GM19397 (cell line): ENCODE data around the gene ADARB1.

ENCODE experiments used
- ATAC-seq: cut with Tn5 transposase; IDR thresholded peaks from one replicate; pipeline ENCODE4 v1.9.1; 2021; ENCODE audit warnings: mild to moderate bottlenecking, moderate library complexity; ENCODE audit not compliant: unreplicated experiment

The ADARB1 gene

DNA sequence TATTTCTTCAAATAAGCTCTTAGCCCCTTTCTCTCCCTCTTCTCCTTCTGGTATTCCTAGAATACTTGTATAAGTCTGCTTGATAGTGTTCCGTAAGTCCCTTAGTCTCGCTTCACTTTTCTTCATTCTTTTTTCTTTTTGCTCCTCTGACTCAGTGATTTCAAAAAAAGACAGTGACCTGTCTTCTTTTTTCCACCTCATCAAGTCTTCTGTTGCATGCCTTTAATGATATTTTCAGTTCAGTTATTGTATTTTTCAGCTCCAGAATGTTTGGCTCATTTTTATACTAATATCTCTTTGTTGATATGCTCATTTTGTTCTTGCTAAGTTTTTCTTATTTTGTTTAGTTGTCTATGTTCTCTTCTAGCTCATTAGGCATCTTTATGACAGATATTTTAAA, 115.6 kb downstream of the ADARB1 start:
- ATAC-seq = no peak

DNA sequence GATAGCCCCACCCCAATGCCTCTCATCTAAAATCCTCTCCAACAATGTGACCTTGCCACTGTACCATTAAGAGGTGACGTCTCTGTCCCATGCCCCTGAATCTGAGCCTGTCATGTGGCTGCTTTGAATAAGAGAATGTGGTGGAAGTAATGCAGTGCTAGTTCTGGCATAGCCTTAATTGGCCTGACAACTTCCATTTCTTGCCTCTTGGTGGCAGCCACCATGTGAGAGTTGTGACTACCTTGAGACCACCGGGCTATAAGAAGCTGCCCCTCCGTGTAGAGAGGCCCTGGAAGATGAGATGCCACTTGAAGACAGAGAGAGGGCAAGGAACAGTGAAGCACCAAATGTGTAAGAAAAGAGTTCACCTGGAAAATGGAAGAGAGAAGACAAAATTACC, 118.0 kb downstream of the ADARB1 start:
- no peak for ATAC-seq

DNA sequence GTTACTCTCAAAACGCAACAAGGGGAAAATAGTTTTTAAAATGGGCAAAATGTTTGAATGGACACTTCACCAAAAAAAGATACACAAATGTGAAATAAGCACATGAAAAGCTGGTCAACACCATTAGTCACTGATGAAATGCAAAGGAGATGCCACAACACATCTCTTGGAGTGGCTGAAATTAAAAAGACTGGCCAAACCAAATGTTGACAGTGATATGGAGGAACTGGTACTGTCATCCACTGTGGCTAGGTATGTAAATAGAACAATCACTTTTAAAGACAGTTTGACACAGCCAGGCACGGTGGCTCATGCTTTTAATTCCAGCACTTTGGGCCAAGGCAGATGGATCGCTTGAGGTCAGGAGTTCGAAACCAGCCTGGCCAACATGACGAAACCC, 122.2 kb downstream of the ADARB1 start:
- no peak for ATAC-seq

DNA sequence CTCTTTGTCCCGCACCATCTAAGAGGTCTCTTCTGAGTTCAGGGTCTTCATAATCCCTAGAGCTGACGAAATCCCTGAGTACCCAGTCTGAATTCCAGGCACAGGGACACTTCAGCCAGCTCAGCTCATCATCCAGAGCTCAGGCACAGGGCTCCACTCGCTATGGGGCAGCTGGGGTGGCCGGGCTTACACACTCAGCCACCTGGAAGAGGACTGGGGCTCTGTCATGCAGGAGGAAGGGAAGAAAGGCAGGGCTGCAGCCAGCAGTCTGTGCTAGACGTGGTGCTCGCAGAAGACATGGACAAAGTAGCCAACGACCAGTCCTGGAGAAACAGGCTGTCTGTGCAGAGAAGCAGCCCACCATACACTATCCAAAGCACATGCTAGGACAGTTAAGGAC, 124.8 kb downstream of the ADARB1 start:
- ATAC-seq = no peak

DNA sequence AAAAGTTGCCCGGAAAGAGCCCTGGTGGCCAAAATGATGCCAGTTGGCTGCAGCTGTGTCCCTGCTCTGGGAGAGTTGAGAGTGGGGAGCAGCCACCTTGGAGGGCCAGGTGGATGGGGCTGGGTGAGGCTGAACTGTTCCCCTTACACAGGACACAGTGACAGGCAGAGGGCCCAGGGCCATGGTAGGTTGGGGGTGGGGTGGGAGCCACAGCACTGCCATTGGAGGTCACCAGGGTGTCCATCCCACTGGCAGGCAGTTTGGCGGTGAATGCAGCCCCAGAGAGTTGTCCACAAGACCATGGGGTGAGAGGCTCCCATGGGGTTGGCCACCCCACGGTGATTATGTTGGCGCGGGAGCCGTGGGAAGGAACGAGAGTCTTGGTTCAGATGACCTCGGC, 125.7 kb downstream of the ADARB1 start:
- ATAC-seq = no peak

DNA sequence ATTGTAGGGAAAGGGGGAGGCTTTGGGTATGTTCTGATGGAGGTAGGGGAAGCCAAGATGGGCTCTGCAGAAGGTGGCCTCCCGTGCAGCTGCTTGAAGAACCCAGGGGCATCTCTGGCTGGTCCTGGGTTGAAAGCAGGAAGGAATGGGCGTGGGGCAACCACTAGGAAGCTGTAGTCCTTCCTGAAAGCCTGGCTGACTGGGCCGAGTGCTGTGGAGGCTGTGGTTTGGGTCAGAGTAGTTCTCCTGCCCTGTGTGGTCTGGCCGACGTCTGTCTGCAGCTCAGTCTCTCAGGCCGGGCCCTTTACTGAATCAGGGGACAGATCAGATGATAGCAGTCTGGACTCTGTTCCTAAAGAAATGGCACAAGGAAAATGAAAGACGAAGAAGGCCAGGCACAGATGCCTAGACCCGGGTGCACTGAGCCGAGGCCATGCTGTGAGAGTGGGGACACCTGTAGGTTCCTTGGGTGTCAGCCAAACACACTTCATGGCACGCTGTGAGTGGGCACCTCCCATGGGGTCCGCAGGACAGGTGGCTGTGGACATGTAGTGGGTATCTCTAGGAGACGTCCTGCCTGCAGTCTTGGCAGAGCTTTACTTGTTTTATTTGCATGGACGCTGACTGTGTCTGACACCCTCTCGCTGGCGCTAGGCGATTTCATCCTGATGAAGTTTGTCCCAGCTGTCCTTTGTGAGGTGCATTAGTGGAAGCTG, 126.4 kb downstream of the ADARB1 start:
- no peak for ATAC-seq

DNA sequence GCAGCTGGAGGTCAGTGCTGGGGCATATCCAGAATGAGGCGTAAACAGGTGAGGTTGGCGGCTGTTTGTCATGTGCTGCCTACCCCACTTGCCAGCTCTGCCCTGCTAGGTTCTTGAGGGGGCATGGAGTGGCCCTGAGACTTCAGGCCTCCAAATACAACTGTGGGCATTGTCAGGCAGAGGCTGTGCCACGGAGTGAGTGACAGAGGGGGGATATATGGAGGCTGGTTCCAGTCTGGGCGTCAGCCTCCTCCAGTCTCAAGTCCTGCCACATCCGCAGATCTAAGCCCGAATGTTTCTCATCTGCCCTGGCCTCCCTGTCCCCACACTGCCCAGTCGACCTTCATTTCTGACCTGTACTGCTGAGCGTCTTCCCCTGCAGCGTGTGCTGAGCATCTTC, 128.0 kb downstream of the ADARB1 start:
- ATAC-seq = no peak

DNA sequence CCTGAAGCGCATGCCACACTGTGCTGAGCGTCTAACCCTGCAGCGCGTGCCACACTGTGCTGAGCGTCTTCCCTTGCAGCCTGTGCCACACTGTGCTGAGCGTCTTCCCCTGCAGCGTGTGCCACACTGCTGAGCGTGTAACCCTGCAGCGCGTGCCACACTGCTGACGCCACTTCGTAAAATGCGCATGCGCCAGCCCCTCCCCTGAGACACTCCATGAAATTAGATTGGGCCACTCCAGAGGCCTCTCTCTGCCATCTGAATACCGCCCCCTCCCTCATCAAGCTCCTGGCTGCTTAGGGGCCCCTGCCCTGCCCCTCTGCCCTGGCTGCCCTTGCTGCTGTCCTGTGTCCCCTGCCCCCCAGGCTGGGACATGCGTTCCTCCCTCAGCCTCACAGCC, 128.5 kb downstream of the ADARB1 start:
- no peak for ATAC-seq

DNA sequence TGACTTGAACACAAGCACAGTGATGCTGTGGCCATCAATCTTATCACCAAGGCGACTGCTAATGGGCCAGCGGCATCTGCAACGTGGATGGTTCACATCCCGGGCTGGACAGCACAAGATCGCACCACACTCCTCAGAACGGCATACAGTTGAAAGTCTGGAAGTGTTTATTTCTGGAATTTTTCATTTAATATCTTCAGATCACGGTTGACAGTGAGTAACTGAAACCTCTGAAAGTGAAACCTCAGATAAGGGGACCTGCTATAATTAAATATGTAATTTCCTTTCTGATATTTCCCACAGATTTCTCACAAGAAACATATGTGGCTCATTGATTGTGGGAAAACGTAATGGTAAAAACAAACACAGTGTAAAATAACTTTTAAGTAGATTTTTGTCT, 129.6 kb downstream of the ADARB1 start:
- no peak for ATAC-seq

DNA sequence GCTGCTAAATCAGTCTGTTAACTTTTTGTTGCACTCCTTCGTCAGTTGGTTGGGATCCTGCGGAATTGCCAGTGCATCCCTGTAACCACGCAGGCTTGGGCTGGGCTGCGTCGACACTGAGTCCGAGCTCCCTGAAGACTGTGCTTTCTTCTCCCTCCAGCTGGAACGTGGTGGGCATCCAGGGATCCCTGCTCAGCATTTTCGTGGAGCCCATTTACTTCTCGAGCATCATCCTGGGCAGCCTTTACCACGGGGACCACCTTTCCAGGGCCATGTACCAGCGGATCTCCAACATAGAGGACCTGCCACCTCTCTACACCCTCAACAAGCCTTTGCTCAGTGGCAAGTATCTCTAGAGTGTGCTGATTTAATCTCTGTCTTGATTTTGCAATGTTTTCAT, 130.0 kb downstream of the ADARB1 start:
- no peak for ATAC-seq

DNA sequence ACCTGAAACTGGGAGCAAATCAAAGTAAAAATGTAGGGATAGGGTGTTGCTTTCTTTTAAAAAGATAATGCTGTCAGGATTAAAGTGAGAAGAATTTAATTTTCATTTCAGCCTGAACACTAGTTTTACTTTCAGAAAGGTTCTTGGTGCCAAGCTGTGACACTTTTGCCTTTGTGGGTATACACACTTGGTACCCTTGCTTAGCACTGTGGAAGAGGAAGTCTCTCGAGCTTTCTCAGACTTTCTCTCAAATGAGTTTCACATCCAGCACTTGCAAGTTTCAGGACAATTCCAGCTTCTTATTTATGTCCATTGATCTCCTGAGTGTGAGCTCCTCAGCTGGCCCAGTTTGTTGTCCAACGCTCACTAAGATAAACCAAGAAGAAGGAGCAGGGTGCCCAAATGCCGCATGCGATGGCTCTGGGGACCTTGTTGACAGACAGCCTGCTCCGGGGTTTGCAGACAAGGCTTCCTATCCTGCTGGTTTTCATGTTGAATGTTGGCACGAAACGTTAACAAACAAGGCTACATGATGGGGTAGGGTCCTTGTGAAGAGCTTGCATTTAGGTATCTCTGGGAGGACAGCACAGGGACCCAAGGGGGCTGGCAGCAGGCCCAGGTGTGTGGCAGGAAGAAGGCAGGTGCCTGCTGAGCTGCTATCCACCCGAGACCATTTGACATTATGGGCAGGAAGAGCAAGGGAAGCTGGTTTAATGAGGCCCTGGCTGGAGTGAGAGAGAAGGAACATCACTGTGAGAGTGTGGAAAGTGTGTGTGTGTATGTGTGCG, 133.7 kb downstream of the ADARB1 start:
- ATAC-seq = no peak

DNA sequence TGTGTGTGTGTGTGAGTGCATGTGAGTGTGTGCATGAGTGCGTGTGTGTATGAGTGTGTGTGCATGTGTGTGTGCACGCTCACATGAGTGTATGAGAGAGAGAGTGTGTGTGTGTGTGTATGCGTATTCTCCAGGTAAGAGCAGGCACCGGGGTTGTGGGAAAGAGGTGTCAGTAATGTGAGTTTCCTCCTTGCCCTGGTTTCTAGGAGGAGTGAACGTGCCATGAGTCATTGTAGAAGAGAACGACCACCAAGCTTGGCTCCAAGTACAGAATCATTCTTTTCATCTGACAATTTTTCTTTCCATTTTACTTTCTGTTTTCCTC, 134.2 kb downstream of the ADARB1 start:
- no peak for ATAC-seq

DNA sequence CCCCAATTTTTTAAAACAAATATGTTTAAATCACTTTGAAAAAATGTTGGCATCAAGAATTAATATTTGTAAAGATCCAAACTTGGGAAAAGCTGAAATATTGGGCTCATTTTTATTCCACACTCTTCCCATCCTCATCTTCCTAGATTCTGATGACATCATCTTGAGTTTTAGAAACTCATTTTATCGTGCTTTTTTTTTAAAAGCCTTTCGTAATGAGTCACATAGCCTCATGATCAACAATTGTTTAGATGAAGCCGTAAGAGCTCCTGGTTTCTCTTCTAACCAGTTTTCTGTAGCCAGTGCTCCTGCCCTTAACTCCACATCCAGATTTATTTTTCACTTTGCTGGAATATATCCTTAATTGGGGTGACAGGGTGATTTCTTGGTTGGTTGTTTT, 134.7 kb downstream of the ADARB1 start:
- ATAC-seq = no peak

DNA sequence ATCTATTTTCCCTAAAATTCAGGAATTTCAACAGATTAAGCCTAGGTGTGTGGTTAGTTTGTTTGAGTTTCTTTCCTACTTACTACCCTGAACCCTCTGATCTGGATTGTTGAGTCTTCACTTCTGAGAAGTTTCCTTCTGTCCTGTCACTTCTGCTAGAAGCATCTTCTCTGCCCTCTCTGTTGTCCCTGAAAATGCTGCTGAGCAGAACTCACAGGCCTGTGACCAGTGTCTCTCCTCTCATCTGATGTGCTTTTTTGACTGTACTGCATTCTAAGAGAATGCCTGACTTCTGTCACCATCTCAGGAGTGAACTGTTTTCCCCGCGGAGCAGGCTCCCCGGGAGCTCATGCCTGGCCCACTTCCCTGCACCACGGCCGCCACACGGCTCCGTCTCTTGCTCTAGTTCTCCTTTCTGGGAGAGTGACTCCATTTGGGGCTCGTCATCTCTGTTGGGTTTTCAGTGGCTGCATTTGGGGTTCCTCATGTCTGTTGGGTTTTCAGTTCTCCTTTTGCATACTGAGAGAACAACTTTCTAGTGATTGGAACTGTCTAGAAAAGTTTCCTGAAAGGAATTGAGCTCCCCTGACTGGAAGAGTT, 135.4 kb downstream of the ADARB1 start:
- ATAC-seq = no peak

DNA sequence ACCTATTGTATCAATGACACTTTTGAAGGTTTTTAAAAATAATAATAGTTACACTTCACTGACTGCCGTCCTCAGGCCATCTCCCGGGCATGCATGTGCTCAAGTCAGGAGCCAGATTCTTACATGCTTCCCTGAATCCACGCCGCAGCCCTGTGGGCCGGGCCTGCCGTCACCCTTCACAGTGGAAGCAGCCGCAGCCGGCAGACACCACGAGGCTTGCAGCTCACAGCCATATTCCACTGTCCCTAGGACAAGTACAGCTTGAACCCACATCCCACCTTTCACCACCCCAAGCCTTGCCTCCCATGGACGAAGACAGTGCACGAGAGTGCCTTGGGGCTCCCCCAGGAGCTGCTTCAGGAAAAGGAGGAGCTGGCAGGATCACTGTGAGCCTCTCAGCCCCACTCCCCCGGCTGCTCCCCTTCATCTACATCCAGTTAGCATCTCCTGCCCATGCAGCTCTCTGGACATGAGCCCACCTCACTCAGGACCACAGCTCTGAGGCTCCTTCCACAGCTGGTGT, 136.1 kb downstream of the ADARB1 start:
- ATAC-seq = no peak

DNA sequence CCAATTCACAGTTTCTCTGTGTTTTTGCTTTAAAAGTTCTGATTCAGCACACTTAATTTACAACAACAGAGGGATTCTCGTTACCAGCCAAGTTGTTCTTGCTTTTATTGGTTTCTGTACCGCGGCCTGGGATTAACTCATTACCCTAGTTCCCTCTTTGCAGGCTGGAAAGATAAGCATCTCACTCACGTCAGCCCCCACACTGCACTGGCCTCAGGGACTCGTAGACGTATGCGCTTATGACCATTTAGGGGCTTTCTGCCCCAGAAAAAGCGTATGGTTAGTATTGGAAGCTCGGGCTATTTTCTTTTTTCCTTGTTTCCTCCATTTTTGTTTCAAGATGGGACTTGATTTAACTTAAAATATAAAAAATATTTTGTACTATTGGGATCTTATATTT, 137.3 kb downstream of the ADARB1 start:
- ATAC-seq = no peak

DNA sequence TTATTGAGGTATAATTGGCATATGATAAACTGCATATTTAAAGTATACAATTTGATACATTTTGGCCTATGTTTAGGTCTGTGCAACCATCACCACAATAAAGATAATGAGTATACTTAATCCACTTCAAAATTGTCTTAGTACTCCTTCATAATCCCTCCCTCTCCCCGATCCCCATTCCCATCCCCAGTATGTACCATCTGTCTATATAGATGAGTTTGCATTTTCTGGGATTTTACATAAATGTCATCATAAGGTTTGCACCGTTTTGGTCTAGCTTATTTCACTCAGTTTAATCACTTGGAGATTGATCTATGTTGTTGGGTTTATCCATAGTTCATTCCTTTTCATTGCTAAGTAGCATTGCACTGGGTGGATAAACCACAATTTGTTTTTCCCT, 139.0 kb downstream of the ADARB1 start:
- ATAC-seq = no peak

DNA sequence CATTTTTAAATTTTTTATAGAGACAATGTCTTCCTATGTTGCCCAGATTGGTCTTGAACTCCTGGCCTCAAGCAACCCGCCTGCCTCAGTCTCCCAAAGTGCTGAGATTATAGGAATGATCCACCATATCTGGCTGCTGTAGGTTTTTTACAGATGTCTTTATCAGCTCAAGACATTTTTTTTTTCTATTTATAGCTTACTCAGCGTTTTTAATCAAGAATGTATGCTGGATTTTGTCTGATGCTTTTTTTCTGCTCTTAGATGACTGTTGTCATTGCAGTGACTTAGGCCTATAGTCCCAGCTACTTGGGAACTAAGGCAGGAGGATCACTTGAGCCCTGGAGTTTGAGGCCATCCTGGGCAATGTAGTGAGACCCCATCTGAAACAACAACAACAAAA, 140.8 kb downstream of the ADARB1 start:
- no peak for ATAC-seq

DNA sequence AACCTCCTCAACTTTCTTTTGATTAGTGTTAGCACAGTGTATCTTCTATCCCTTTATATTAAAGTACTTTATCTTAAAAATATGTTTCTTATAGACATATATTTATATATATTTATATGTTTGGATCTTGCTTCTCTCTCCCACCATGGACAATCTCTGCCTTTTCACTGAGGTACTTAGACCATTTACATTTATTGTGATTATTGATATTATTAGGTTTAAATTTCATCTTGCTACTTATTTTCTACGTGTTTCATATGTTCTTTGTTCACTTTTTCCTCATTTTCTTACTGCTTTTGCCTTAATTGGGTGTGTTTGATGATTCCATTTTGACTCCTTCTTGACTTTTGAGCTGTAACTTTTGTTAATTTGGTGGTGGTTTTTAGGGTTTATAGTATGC, 142.6 kb downstream of the ADARB1 start:
- no peak for ATAC-seq

DNA sequence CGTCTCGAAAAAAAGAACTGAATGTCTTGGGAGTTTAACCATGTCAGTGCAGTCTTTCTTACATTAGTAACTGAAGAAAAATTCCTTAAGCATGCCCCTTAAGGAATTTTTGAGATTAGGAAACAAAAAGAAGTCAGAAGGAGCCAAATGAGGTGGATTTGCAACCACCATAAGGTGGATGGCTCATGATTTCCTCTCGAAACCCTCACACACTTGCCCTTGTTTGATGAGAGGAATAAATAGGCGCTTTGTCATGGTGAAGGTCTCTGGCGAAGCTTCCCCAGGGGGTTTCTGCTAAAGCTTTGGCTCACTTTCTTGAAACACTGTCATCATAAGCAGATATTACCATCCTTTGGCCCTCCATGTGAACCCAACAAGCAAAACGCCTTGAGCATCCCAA, 145.1 kb downstream of the ADARB1 start:
- ATAC-seq = no peak

DNA sequence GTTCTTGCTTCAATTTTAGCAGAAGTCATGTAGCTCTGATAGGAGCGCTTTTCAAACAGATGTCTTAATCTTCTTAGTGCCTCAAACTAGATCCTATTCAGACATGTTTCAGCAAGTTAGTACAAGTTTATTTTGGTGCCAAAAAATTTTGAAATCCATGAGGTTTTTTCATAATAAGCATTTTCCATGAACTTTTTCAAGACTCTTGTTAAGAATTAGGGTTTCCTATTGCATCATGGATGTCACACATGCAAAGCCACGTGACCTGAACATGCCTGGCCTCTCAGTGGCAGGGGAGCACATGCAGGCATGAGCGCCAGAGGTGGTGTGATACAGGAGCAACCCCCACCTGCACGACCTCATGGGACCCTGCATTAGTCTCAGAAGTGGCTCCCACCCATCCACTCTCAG, 145.7 kb downstream of the ADARB1 start:
- no peak for ATAC-seq
